GM18867 (cell line): ENCODE results near the gene PSD4.

Experiments used
- ATAC-seq: cut with Tn5 transposase; IDR thresholded peaks from one replicate; pipeline ENCODE4 v1.9.1; 2021; ENCODE audit warnings: mild to moderate bottlenecking, moderate library complexity; ENCODE audit not compliant: unreplicated experiment

PSD4 gene

GRCh38 chr2:113167115-113167932 lies 6.4 kb upstream of the PSD4 start:
- ATAC-seq = no peak

DNA sequence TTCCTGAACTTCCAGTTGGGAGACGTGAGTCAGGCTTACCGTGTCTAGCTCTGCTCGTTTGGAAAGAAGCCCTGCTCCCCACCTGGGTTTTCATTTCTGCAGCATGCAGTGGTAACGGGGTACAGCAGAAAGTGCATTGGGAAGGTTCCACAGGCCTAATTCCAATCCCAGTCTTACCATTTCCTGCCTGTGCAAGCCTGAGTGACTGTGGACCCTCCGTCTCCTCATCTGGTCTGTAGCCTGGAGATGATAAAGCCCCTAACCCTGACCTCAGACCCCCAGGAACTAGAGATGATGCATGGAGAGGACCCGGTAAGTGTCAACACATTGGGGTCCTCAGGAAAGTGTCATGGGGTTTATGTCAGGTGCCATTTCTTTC lies 5.8 kb upstream of the PSD4 start:
- ATAC-seq = no peak

DNA sequence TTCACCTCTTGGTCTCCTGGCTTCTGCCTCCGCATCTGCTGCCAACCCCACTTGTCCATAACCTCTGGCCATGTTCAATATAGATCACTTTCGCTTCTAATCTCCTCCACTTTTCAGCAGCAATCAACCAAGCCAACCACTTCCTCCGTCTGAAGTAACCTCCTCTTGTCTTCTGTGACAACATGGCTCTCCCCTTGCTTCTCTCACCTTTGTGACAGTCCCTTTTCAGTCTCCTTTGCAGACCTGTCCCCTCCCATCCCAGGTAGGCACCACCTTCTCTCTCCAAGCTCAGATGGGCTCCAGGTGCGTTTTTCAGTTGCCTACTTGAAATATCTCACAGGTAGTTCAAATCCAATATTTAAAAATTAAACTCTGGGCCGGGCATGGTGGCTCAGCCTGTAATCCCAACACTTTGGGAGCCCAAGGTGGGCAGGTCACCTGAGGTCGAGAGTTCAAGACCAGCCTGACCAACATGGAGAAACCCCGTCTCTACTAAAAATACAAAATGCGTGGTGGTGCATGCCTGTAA lies 4.7 kb upstream of the PSD4 start:
- no peak for ATAC-seq

DNA sequence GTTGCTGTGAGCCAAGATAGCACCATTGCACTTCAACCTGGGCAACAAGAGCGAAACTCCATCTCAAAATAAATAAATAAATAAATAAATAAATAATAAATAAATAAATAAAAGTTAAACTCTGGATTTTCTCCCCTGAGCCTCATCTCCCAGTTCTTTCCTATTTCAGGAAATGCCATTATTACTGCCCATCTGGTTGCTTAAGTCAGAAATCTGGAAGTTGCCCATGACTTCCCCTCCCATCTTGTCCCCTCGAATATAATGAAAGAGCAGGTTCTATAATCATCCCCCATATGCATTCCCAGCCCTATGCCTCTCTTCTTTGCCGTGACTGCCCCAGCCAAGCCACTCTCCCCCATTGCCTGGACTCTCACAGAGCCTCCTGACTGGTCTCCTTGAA lies 4.2 kb upstream of the PSD4 start:
- no peak for ATAC-seq

- ATAC-seq = no peak
Measured at GRCh38 chr2:113171334-113172075, 2.3 kb upstream of the PSD4 start.

GRCh38 chr2:113172721-113173541 lies 840 bp upstream of the PSD4 start:
- no peak for ATAC-seq

GRCh38 chr2:113174376-113174750 lies 592 bp downstream of the PSD4 start:
- no peak for ATAC-seq

GRCh38 chr2:113175042-113175628 lies 1.4 kb downstream of the PSD4 start:
- ATAC-seq = peak; percentile 63

DNA sequence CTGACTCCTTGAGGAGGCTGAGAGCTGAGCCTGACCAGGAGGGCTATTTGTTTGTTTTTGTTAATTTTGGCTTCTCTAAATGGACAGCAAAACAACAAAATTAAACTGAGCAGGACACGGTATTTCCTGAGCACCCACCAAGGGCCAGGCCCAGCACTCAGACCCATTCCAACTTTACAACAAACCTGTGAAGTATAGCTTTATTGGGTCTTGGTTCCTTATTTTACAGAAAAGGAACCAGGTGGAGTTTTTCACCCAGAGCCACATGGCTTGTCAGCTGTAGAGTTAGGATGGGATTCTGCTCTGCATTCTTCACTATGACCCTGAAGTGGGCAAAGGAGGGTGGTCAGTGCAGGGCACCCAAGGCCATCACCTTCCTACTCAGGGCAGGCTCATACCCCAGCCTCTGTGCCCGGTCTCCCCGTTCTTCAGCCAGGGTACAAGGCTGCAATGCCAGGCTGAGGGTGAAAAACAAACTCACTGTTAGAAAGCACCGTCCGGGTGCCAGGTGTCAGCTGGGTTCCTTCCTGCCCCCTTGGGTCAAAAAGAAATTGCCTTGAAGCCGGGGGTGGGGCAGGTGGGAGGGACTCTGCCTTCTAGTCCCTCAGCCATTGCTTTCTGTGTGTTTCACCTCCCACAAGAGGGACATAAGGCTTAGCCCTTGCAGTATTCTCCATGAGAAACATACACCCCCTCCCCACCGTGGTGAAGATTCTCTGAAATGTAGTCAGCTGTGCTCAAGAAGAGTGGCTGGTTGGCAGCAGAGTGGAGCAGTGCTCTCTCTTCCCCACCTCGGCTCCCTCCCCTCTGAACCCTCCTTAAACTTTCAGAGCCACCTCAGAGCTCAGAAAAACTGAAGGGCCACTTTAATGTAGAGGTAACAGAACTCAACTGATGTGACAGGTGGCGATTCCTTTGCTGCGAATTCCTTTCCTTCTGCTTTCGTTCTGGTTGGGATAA lies 2.2 kb downstream of the PSD4 start:
- no peak for ATAC-seq

- ATAC-seq = no peak
Measured at GRCh38 chr2:113176696-113177355, 3.1 kb downstream of the PSD4 start.

- no peak for ATAC-seq
Measured at GRCh38 chr2:113178069-113178746, 4.4 kb downstream of the PSD4 start.

DNA sequence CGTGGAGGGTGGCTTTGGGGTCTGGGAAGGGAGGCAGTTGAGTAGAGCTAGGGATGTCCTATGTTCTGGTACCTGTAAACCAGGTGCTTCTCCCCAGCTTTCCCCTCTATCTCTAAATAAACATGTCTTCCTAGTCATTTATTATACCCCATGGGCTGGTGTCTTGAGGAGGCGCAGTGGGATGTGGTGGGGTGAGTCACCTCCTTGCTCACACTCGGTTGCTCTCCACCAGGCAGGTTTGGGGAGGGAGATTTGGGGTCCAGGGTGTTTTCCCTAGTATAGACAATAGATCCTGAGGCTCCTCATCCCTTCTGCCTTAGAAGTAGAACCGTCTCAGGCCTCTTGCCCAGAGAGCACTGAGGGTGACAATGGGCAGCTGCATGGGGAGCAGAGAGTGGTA lies 5.1 kb downstream of the PSD4 start:
- no peak for ATAC-seq

GRCh38 chr2:113179446-113180045 lies 5.8 kb downstream of the PSD4 start:
- ATAC-seq = no peak

DNA sequence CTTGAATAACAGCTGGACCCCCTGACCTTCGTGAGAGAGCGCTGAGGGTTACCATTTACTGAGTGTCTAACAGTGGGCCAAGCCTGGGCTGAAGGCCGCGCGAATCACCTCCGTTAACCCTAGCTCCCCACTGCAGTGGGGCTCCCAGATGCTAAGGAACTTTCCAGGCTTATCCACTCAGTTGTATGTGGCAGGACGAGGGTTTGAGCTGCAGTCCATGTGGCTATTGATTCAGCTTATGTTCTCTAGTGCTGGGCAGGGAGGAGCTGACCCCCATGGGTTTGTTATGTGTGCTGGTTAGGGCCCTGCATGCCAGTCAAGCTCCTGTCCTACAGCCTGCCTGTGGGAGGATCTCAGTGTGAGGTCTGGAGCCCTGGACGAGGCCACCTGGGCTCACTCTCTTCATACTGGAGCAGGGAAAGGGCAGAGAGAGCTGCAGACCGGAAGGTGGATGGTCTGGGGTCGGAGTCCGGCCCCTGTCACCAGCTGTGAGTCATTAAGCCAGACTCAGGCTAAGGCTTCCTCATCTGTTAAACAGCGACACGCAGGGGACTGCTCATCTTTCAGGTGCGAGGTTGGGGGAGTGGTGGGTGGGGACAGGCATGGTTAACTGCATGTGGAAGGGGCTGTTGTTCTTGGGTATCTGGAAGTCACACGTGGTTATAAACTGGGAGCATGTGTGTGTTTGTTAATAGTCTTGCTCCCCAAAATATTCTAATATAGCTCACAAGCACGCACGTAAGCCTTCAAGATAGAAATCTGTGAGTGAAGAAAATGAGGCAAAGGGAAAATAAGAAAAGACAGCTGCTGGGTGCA lies 6.6 kb downstream of the PSD4 start:
- no peak for ATAC-seq

GRCh38 chr2:113181258-113182051 lies 7.7 kb downstream of the PSD4 start:
- ATAC-seq = no peak

DNA sequence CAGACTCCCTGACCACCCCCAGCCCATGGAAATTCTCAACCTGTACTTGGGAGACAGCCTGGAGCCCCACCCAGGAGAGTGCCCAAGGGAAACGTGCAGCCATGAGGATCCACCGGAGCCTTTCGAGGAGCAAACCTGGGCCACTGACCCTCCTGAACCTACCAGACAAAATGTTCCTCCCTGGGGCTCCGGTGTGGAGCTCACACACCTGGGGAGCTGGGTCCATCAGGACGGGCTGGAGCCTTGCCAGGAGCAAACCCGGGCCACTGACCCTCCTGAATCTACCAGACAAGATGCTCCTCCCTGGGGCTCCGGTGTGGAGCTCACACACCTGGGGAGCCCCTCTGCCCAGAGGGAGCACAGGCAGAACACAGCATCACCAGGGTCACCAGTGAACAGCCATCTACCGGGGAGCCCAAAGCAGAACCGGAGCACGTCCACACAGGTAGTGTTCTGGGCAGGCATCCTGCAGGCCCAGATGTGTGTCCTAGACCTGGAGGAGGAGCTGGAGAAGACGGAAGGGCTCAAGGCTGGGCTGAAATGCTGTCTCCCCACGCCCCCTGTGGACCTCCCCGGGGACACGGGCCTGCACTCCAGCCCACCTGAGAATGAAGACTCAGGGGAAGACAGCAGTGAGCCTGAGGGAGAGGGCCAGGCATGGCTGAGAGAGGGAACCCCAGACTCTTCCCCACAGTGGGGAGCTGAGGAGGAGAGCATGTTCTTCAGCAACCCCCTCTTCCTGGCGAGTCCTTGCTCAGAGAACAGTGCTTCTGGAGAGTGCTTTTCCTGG lies 8.9 kb downstream of the PSD4 start:
- ATAC-seq = no peak
